Pancreas (tissue), 10 donors: Measurements from ENCODE around the gene FARSA. TPM values are rescaled to one million over a fixed set of nuclear protein-coding genes. Genes with fewer than 3 reads are reported as not detected.
"Not testable (repeated sequence)": the region's sequence is repeated elsewhere in the genome, so short reads cannot be mapped to it uniquely, and the experiment has no call there.

ENCODE experiments used
- ATAC-seq, 4 donors: fragments of 200-7000 bp; cut with Tn5 transposase; one replicate each; pipeline versions ENCODE4 v1.8.0 to v1.9.1; 2020; ENCODE audit warnings: mild to moderate bottlenecking in 4 of 4, moderate library complexity in 4 of 4
- DNase-seq, 6 donors: peaks; one replicate each; pipeline ENCODE4 v3.0.0-alpha.2; 2020
- FAIRE-seq: peaks from 2 replicates; lab custom pipeline; 2012; peaks lifted over from hg19 to GRCh38; lab: Jason Lieb, UNC
- H3K27ac ChIP-seq, 4 donors: fragments of 200-600 bp; sonication (generic); 1 replicate in 3 of 4; 2 replicates in 1 of 4; pipeline versions ENCODE4 v1.5.0 to v1.8.0; 2020
- H3K27me3 ChIP-seq, 4 donors: fragments of 200-600 bp; one replicate each; pipeline ENCODE4 v1.8.0; 2021
- H3K36me3 ChIP-seq, 3 donors: fragments of 200-600 bp; sonication (generic) in 1 of 3; one replicate each; pipeline versions ENCODE4 v1.5.0 to v1.8.0; 2020 to 2021
- H3K4me1 ChIP-seq, 3 donors: fragments of 200-600 bp; one replicate each; pipeline ENCODE4 v1.8.0; 2021
- H3K4me3 ChIP-seq, 4 donors: fragments of 200-600 bp; sonication (generic) in 2 of 4; one replicate each; pipeline versions ENCODE4 v1.5.0 to v1.8.0; 2020 to 2021
- H3K9me3 ChIP-seq, 4 donors: fragments of 200-600 bp; one replicate each; pipeline ENCODE4 v1.8.0; 2021
- WGBS, 2 donors: extraction: QIAGEN DNeasy Blood & Tissue Kit; methylation state at CpG; one replicate each; pipeline ENCODE4 v1.1.7; 2013; 5-methylcytosine and 5-hydroxymethylcytosine counted together
- intact Hi-C, 3 donors: fragments of 100-400 bp; cut with DNase I; formaldehyde crosslinking; loops; one replicate each; pipeline versions ENCODE4 v1.11.1 to v1.14.2; 2022
- polyA plus RNA-seq, 2 donors: library from polyadenylated mRNA; stranded (reverse); fragments of 200-250 nt; gene quantifications; one replicate each; pipeline ENCODE4 v1.2.3, GENCODE V29; 2013
- total RNA-seq, 6 donors: library from RNA; stranded (reverse); fragmentation: NEBNext Ultra II Directional in 4 of 6; extraction: Animal tissue kit (Norgen Biotek cat#: 25700) in 4 of 6; gene quantifications; one replicate each; pipeline versions ENCODE4 v1.2.1 to v1.2.4, GENCODE V29; 2021 to 2023
- TF ChIP-seq, protein P1 (sequence below), 4 donors: fragments of 200-600 bp; sonication (generic) in 3 of 4; IDR thresholded peaks; one replicate each; pipeline versions ENCODE4 v1.5.0 to v1.8.0; 2021; ENCODE audit warnings: antibody characterized with exemption in 4 of 4
- donor health status: healthy with polysubstance abuse.
- donor health status: DM: no; HTN: no; CAD: no; lungs with moderate emphysema.
- donor health status: DM: no; HTN: no; CAD: no.
- donor health status: control.
- donor health status: control.
- donor health status: Bipolar disorder and iron deficiency.
- donor health status: DM: yes; HTN: yes; CAD: no.
- donor health status: DM: no; HTN: no; CAD: no.
- donor health status: DM: no; HTN: no; CAD: no.
- donor health status: DM: yes; HTN: yes; CAD: no.

Gene FARSA
- total and polyA plus RNA-seq, 8 donors = 19.4 to 46.0 (median 30.2) TPM

DNA sequence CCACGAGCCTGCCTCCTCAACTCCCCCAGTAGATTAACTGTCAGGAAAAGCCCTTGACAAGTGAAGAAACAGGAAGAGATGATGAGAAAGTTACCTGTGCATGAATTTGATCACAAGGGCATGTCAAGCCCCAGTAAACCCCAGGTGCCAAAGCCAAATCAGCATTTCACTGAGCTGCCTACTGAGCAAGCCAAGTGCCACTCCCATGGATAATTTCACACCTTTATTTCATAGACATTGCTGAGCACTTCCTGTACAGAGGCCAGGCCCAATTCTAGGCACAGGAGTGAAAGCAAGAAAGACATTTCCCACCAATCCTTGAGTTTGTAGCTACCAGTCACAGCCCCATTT, 21.1 kb upstream of the FARSA start:
- Histone ChIP-seq H3K27ac (no peak overlapping the region), H3K36me3 (peaks cover 0 to 27% (median 15%) of the 10 kb centered on the region in 3 donors)
- intact Hi-C loops = no loop called here

DNA sequence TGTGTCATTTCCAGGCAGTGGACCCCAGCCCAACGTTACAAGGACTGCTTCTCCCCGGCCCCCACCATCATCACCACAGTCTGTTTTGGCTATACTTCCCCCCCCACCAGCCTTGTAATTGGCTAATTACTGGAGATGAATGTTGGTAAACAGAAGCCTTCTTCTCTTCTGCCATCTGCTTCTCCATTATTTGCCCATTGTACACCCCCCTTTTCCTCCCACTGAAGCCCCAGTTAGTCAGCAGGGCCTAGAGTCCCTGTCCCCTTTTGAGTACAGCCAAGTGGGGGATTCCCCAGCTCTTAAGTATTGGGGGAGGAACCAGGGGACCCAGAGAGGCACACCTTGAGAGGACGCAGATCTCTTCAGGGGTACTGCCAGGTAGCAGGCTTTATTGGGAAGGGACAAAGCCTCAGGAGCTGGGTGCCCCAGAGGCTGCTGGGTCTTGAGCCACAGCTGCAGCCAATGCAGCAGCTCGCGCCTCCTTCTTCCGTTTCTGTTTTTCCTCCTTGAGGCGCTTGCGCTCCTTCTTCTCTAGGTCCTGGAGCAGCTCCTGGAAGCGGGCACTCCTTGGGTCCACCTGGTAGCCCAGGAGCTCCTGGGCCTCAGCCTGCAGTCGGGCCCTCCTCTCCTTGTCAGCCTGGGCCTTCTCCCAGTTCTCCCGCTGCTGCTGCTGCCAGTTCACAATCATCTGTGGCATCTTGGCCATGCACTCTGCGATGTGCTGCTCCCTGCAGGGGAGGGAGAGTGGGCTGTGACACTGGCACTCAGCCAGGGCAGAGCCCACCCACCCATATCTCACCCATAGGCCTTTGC, 20.5 kb upstream of the FARSA start:
- H3K27ac ChIP-seq = no peak overlapping the region

More for the DNA sequence above, 21.1 kb upstream of the FARSA start:
- Histone ChIP-seq H3K4me3 (no peak overlapping the region), H3K4me1 (peaks cover 0 to 8% (median 7%) of the 10 kb centered on the region in 3 donors), H3K9me3 (no peaks in the 10 kb centered on the region), H3K27me3 (no peaks in the 10 kb centered on the region)
- TF ChIP-seq, protein P1, sequence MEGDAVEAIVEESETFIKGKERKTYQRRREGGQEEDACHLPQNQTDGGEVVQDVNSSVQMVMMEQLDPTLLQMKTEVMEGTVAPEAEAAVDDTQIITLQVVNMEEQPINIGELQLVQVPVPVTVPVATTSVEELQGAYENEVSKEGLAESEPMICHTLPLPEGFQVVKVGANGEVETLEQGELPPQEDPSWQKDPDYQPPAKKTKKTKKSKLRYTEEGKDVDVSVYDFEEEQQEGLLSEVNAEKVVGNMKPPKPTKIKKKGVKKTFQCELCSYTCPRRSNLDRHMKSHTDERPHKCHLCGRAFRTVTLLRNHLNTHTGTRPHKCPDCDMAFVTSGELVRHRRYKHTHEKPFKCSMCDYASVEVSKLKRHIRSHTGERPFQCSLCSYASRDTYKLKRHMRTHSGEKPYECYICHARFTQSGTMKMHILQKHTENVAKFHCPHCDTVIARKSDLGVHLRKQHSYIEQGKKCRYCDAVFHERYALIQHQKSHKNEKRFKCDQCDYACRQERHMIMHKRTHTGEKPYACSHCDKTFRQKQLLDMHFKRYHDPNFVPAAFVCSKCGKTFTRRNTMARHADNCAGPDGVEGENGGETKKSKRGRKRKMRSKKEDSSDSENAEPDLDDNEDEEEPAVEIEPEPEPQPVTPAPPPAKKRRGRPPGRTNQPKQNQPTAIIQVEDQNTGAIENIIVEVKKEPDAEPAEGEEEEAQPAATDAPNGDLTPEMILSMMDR (IDR thresholded peaks at IDR 0.05) = no peak
- no peak for DNase-seq
- WGBS, 2 donors = 36 to 46% methylated on average over 1 of the region's 1 CpG
- no peak for ATAC-seq
- no peak for FAIRE-seq

DNA sequence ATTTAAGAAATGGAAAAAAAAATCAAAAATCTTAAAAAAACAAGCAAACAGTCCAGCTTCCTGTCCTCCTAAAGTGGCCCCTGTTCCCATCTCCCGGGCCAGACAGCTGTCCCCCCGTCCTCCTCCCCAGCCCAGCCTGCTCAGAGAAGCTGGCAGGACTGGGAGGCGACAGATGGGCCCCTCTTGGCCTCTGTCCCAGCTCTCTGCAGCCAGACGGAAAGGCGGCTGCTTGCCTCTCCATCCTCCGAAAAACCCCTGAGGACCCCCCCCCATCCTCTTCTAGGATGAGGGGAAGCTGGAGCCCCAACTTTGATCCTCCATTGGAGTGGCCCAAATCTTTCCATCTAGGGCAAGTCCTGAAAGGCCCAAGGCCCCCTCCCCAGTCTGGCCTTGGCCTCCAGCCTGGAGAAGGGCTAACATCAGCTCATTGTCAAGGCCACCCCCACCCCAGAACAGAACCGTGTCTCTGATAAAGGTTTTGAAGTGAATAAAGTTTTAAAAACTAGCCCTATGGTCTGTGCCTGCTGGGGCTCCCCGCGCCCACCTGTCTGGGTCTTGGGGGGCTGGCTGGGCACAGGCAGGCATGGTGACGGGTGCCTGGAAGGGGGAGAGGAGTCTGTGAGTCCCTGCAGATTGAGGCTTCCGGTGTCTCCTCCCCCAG, 19.8 kb upstream of the FARSA start:
- H3K4me1 ChIP-seq = peaks cover 0 to 8% (median 7%) of the 10 kb centered on the region in 3 donors
- FAIRE-seq (no peak), ATAC-seq (no peak), DNase-seq (no peak)
- H3K27me3 ChIP-seq = no peaks in the 10 kb centered on the region
- H3K4me3 ChIP-seq = no peak overlapping the region
- H3K36me3 ChIP-seq = peaks cover 0 to 41% (median 28%) of the 10 kb centered on the region in 3 donors
- H3K9me3 ChIP-seq = no peaks in the 10 kb centered on the region
- intact Hi-C loops = no loop called here
- TF ChIP-seq, protein P1 (IDR thresholded peaks at IDR 0.05) = no peak
- WGBS, 2 donors = 56 to 59% methylated on average over 11 of the region's 11 CpGs
- H3K27ac ChIP-seq = no peak overlapping the region

More for the DNA sequence above, 20.5 kb upstream of the FARSA start:
- Histone ChIP-seq H3K9me3 (no peaks in the 10 kb centered on the region), H3K4me1 (peaks cover 0 to 8% (median 7%) of the 10 kb centered on the region in 3 donors), H3K36me3 (peaks cover 0 to 33% (median 21%) of the 10 kb centered on the region in 3 donors), H3K4me3 (no peak overlapping the region), H3K27me3 (no peaks in the 10 kb centered on the region)
- no peak for ATAC-seq
- FAIRE-seq = no peak
- TF ChIP-seq, protein P1 (IDR thresholded peaks at IDR 0.05) = no peak
- intact Hi-C loops = no loop called here
- WGBS, 2 donors = 59 to 60% methylated on average over 12 of the region's 12 CpGs
- no peak for DNase-seq

DNA sequence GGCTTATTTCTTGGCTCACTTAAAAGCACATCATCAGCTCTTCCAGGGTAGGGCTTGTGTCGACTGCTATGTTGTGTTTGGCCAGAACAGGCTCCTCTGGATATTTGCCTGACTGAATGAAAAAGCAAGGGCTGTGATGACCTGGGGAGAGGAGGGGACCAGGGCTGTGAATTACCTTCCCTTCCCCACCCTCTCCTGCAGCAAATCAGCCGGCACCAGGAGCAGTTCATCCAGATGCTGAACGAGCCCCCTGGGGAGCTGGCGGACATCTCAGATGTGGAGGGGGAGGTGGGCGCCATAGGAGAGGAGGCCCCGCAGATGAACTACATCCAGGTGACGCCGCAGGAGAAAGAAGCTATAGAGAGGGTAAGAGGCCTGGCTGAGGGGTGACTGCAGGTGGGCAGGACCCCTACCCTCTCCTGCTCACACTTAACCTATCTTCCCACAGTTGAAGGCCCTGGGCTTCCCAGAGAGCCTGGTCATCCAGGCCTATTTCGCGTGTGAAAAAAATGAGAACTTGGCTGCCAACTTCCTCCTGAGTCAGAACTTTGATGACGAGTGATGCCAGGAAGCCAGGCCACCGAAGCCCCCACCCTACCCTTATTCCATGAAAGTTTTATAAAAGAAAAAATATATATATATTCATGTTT, 19.1 kb upstream of the FARSA start:
- Histone ChIP-seq H3K27me3 (no peaks in the 10 kb centered on the region), H3K27ac (no peak overlapping the region), H3K9me3 (no peaks in the 10 kb centered on the region), H3K4me1 (peaks cover under 1 to 9% (median 7%) of the 10 kb centered on the region in 3 donors), H3K36me3 (peaks cover 0 to 47% (median 29%) of the 10 kb centered on the region in 3 donors), H3K4me3 (no peak overlapping the region)
- WGBS, 2 donors = 69 to 75% methylated on average over 12 of the region's 12 CpGs
- intact Hi-C loops = no loop called here
- ATAC-seq = no peak
- no peak for DNase-seq
- no peak for FAIRE-seq
- TF ChIP-seq, protein P1 (IDR thresholded peaks at IDR 0.05) = no peak

DNA sequence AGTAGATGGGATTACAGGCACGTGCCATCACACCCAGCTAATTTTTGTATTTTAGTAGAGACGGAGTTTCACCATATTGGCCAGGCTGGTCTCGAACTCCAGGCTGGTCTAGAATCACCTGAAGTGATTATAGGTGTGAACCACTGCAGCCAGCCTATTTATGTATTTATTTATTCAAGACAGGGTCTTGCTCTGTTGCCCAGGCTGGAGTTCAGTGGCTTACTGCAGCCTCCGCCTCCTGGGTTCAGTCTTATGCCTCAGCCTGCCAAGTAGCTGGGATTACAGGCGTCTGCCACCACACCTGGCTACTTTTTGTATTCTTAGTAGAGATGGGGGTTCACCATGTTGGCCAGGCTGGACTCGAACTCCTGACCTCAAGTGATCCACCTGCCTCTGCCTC, 18.5 kb upstream of the FARSA start:
- intact Hi-C loops, H3K27ac ChIP-seq, H3K9me3 ChIP-seq, H3K27me3 ChIP-seq, FAIRE-seq, DNase-seq, ATAC-seq, H3K4me3 ChIP-seq: not testable (repeated sequence)
- peaks cover 0 to 47% (median 29%) of the 10 kb centered on the region in 3 donors for H3K36me3 ChIP-seq
- peaks cover 6 to 14% (median 8%) of the 10 kb centered on the region in 3 donors for H3K4me1 ChIP-seq
- 89 to 93% methylated on average over 6 of the region's 6 CpGs for WGBS, 2 donors
